RWPE2 (cell line): Measurements from ENCODE around the gene HDAC9.
A peak's percentile ranks its signal among the peaks of the same experiment; 100 is the strongest.

Source experiments
- ATAC-seq: fragments of 200-7000 bp; cut with Tn5 transposase; 3 replicates; pipeline ENCODE4 v1.9.1; 2021; ENCODE audit warnings: low read depth
- DNase-seq: peaks from one replicate; pipeline ENCODE4 v3.0.0-alpha.2; 2020; ENCODE audit warnings: low spot score
- H3K27ac ChIP-seq: fragments of 450-650 bp; 2 replicates; pipeline ENCODE4 v1.5.1; 2017; ENCODE audit warnings: mild to moderate bottlenecking; ENCODE audit not compliant: poor library complexity, severe bottlenecking
- H3K27me3 ChIP-seq: fragments of 250-450 bp; sonication (Bioruptor Pico); 2 replicates; pipeline ENCODE4 v1.5.1; 2021; ENCODE audit warnings: mild to moderate bottlenecking, moderate library complexity; ENCODE audit not compliant: insufficient read depth, poor library complexity, severe bottlenecking
- H3K36me3 ChIP-seq: fragments of 250-450 bp; sonication (Bioruptor Pico); 2 replicates; pipeline ENCODE4 v1.5.1; 2020; ENCODE audit warnings: low read depth, mild to moderate bottlenecking, moderate library complexity
- H3K4me1 ChIP-seq: fragments of 250-450 bp; sonication (Bioruptor Pico); 2 replicates; pipeline ENCODE4 v1.5.1; 2021; ENCODE audit warnings: mild to moderate bottlenecking, moderate library complexity; ENCODE audit not compliant: insufficient read depth, poor library complexity, severe bottlenecking
- H3K4me3 ChIP-seq: fragments of 250-450 bp; sonication (Bioruptor Pico); 2 replicates; pipeline ENCODE4 v1.5.1; 2021; ENCODE audit warnings: mild to moderate bottlenecking, moderate library complexity; ENCODE audit not compliant: severe bottlenecking
- H3K9me3 ChIP-seq: fragments of 250-450 bp; sonication (Bioruptor Pico); 2 replicates; pipeline ENCODE4 v1.5.1; 2021; ENCODE audit warnings: mild to moderate bottlenecking, moderate library complexity; ENCODE audit not compliant: severe bottlenecking
- TF ChIP-seq, protein P1 (sequence below): fragments of 450-650 bp; IDR thresholded peaks from one replicate; pipeline ENCODE4 v1.5.1; 2017; ENCODE audit warnings: mild to moderate bottlenecking, moderate library complexity; ENCODE audit not compliant: poor library complexity, severe bottlenecking

Gene HDAC9

DNA sequence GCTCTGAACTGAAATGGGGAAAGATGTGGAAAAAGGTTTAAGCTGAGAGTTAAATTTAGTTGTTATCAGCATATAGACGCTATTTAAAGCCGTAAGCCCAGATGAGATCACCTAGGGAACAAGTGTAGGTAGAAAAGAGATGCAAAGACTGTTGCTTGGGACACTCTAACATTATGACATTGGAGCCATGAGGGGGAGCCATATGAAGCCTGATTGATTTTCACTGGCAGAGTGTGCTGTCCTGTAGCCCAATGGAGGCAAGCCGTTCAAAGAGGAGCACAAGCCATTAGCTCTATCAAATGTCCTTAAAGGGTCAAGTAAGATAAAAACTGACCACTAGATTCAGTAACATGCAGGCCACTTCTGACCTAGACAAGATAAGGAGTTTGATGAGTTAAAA lies 398.6 kb downstream of the HDAC9 start:
- Histone ChIP-seq H3K9me3 (no peaks in the 10 kb centered on the region), H3K27me3 (no peaks in the 10 kb centered on the region), H3K27ac (no peak overlapping the region), H3K4me1 (peaks cover 22% of the 10 kb centered on the region), H3K4me3 (no peak overlapping the region), H3K36me3 (no peaks in the 10 kb centered on the region)
- DNase-seq (no peak), ATAC-seq (no peak)
- TF ChIP-seq, protein P1, sequence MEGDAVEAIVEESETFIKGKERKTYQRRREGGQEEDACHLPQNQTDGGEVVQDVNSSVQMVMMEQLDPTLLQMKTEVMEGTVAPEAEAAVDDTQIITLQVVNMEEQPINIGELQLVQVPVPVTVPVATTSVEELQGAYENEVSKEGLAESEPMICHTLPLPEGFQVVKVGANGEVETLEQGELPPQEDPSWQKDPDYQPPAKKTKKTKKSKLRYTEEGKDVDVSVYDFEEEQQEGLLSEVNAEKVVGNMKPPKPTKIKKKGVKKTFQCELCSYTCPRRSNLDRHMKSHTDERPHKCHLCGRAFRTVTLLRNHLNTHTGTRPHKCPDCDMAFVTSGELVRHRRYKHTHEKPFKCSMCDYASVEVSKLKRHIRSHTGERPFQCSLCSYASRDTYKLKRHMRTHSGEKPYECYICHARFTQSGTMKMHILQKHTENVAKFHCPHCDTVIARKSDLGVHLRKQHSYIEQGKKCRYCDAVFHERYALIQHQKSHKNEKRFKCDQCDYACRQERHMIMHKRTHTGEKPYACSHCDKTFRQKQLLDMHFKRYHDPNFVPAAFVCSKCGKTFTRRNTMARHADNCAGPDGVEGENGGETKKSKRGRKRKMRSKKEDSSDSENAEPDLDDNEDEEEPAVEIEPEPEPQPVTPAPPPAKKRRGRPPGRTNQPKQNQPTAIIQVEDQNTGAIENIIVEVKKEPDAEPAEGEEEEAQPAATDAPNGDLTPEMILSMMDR: no peak

DNA sequence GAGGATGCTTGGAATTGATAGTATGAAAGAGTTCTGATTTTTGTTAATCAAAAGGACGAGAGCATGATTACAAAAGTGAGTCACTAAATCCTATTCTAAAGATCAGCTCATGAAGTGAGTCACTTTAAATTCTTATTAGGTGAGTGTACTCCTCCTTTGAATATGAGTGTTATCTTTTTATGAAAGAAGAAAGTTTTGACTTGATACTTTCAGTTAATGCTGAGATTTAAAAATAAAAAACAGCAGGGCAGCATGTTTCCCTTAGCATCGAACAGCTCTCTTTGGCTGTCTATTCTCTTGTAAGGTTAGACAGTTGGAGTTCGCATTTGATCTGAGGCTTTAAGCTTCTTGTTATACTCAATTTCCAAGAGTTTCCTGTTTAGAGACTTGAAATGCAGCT lies 399.9 kb downstream of the HDAC9 start:
- DNase-seq: no peak
- H3K9me3 ChIP-seq: no peaks in the 10 kb centered on the region
- peaks cover 22% of the 10 kb centered on the region for H3K4me1 ChIP-seq
- TF ChIP-seq, protein P1: no peak
- no peaks in the 10 kb centered on the region for H3K27me3 ChIP-seq
- H3K4me3 ChIP-seq: no peak overlapping the region
- peak; percentile 95 for ATAC-seq
- H3K27ac ChIP-seq: peak overlapping the region; percentile 91
- no peaks in the 10 kb centered on the region for H3K36me3 ChIP-seq

DNA sequence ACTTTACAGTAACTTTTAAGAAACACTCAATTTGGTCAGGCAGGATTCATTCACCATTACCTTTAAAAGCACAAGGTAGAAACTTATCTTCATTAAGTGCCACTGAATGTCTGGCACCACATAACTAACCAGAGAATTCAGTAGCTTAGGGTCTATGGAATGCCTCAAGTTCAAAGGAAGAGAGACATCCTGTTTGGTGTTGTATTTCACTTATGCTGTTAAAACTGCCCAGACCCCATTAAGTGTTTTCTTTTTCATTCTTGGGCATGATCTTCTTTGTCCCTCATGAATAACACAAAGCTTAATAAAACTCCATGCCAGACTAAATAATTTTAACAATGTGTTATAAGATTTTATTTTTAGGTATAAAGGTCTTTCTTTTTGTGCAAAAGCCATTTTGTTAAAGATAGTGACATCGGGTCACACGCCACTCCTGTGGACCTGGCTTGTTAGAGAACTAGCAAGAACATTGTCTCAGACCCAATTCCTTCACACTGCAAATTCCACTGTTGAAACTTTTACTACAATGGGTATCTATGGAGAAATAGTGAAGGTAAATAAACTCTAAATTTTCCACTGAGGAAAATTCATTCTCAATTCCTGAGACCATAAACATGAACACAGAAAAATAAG lies 400.9 kb downstream of the HDAC9 start:
- Histone ChIP-seq H3K4me1 (peaks cover 22% of the 10 kb centered on the region), H3K27ac (peak overlapping the region; percentile 91), H3K4me3 (no peak overlapping the region), H3K36me3 (no peaks in the 10 kb centered on the region), H3K27me3 (no peaks in the 10 kb centered on the region), H3K9me3 (no peaks in the 10 kb centered on the region)
- ATAC-seq (no peak), DNase-seq (no peak)
- TF ChIP-seq, protein P1: no peak

- Histone ChIP-seq H3K9me3 (no peaks in the 10 kb centered on the region), H3K36me3 (no peaks in the 10 kb centered on the region), H3K4me3 (no peak overlapping the region), H3K27me3 (no peaks in the 10 kb centered on the region), H3K4me1 (peaks cover 25% of the 10 kb centered on the region), H3K27ac (no peak overlapping the region)
- ATAC-seq: no peak
- TF ChIP-seq, protein P1: no peak
- DNase-seq: no peak
Observed at GRCh38 chr7:18900236-18900635, 404.7 kb downstream of the HDAC9 start.

DNA sequence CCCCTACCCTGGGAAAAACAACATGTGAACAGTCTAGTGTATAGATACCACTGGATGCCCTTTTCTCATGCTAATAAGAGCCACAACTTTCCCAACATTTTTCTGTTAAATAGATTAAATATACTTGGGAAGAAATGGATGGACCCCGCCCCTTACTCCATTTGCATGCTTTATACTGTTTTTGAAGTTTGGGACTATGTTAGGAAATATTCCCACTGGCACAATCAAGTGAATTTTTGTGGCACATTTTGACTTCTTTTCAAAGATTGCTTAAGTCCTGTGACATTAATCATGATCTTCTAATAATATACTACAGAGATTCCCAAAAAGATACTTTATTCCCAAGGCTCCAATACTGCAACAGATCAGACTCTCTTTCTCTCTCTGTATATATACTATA lies 405.3 kb downstream of the HDAC9 start:
- DNase-seq: no peak
- Histone ChIP-seq H3K4me1 (peaks cover 21% of the 10 kb centered on the region), H3K36me3 (no peaks in the 10 kb centered on the region), H3K4me3 (no peak overlapping the region), H3K27me3 (no peaks in the 10 kb centered on the region), H3K9me3 (no peaks in the 10 kb centered on the region), H3K27ac (no peak overlapping the region)
- TF ChIP-seq, protein P1: no peak
- no peak for ATAC-seq
